NCI-H526 (cell line): ENCODE data around the gene LRRC74A.

Experiments used
- DNase-seq, 2 experiments: peaks; one replicate each; lab custom pipeline; 2025; lab: John Stamatoyannopoulos, UW

LRRC74A gene

GRCh38 chr14:76810525-76810924, 15.7 kb upstream of the LRRC74A start:
- no peak for DNase-seq

GRCh38 chr14:76810953-76811400, 15.2 kb upstream of the LRRC74A start:
- DNase-seq: peak in 1 of 2 experiments; percentile 53

- DNase-seq: no peak
Observed at GRCh38 chr14:76811561-76811960, 14.6 kb upstream of the LRRC74A start.

DNA sequence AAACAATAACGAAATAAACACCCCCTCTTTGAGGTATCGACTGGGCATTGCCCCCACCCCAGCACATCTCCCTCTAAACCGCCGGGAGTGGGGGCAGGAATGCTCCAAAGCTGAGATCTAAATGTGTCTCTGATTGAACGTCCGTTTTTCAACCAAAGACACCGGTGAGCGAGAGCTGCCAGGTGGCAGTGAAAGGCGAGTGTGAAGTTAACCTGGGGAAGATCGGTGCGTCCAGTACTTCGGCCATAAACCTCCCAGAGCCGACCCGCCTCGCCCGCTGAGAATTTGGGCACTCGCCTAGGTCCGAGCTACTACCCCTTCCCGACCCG, 14.2 kb upstream of the LRRC74A start:
- DNase-seq: peak in 1 of 2 experiments; percentile 43

- peak; percentile 85 to 97 for DNase-seq
Observed at GRCh38 chr14:76812422-76813383, 13.5 kb upstream of the LRRC74A start, which contains the start of gene ANGEL1. TSS of gene ANGEL1 (minus strand) at chr14:76812882. CDS start at chr14:76812827, 55 bp downstream.

DNA sequence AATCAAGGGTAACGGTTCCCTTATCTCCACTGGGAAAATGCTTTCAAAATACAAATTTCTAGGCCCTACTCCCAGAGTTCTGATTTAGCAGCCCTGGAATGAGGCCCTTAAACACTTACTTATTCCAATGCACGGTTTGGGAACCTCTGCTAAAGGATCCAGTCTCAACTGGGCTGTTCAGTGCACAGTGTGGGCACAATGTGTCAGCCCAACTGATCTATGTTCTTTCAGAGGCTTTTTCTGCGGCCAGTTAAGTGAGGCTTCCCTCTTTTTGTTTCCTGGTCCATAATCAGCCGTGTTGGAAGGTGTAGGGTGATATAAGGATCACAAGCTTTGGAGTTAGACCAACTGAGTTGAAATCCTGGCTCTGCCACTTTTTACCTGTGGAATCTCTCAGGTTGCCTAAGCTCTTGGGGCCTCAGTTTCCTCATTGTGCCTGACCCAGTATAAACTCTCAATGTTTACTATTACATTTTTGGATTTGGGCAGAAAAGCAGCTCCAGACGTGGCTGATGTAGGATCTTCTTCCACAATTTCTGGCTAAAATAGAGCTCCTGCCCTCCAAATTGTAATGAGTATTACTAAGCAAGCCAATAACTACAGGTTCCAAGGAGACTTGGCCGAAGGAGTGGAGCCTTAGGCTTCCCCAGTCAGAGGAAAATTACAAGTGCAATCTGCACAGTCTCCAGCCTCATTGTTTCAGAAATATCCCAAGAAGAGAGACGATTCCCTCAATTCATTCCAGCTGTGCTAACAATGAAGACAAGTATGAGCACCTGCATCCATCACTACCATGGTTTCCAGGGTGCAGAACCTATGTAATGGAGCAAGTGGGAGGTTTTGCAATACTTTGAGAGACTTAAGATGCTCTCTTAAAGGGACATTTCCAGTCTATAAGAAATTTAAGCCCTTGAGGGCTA, 11.2 kb upstream of the LRRC74A start:
- no peak for DNase-seq

GRCh38 chr14:76820700-76821099, 5.5 kb upstream of the LRRC74A start:
- DNase-seq: no peak

- no peak for DNase-seq
Observed at GRCh38 chr14:76827696-76828296, 1.6 kb downstream of the LRRC74A start.

DNA sequence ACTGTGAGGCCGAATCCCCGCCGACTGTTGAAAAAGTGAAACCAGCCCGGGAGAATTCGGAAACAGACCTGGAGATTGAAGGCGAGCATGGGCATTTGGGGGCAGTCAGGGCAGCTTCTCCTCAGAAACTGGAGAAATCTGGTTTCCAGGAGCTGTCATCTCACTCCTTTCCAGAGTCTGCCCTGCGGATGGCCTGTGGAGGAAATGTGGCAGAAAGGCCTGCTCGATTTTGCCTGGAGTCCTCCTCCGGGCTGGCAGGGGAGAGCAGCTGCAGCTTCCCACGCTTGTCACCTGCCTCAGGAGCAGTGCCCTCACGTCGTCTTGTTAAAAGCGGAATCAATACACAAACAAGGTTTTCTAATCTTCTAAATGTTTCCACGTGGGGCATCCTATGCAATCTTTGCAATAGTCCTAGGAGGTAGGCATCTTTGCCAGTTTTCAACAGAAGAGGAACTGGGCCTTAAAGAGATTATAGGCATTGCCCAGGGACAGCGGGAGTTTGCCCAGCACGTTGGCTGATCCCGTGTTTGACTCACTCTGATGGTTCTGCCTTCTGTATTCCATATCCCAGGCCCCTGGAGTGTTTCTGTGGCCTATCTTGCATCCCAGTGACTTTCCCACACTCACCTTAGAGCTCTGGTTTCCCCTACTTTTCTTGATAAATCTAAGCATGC, 2.3 kb downstream of the LRRC74A start:
- no peak for DNase-seq

- peak in 1 of 2 experiments; percentile 21 for DNase-seq
Observed at GRCh38 chr14:76829013-76829365, 2.8 kb downstream of the LRRC74A start.

- DNase-seq: peak; percentile 79 to 89
Observed at GRCh38 chr14:76829650-76830421, 3.6 kb downstream of the LRRC74A start.

- no peak for DNase-seq
Observed at GRCh38 chr14:76830556-76830955, 4.3 kb downstream of the LRRC74A start.

DNA sequence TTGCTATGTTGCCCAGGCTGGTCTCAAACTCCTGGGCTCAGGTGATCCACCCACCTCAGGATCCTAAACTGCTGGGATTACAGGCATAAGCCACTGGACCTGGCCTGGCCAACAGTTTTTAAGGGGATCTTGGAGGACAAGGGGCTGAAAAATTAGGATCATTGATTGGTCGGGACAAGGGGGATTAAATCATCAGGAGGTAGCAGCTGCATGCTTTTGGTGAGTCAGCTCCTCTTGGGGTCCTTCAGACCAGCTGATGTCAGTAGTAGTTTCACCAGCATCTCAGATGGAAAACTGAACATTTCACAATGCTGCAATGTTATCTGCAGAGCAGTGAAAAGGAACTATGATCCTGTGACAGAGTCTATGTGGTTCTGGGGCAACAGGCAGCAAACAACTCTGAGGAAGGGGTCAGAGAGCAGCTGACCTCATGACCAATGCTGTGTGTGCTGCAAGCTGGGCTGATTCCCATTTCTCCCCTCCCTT, 6.3 kb downstream of the LRRC74A start:
- no peak for DNase-seq

DNA sequence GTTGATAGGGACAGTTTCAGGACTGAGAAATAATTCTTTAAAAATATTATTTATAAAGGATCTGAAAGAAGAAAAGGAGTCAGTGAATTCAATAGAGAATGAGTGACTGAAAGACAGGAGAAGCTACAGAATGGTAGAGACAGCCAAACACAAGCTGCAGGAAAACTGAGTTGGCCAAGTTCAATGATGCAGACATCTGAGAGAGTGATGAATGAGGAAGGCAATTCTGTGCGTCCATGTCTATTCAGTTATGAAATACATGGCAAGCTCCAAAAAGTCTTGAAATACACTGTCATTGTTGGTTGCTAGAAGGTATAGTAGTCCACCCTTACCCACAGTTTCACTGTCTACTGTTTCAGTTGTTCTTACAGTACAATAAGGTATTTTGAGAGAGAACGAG, 6.8 kb downstream of the LRRC74A start:
- no peak for DNase-seq

DNA sequence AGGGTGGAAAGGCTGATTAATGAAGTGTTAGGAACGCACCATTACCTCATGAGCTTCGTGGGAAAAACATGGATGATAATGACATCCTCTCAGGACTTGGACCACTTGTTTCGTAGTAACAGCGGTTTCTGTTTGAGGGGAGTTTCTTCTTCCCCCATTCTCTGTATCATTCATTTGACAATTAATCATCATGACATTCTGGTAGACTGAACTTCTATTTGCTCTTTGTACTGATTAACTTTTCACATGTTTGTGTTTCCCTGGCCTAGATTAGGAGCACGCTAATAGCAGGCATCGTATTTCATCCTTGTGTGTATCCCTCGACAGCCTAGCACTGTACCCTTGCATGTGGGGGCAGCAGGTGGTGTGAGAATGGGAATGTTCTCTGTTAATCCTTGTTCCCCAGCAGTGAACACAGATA, 8.0 kb downstream of the LRRC74A start:
- DNase-seq: peak in 1 of 2 experiments; percentile 21

DNA sequence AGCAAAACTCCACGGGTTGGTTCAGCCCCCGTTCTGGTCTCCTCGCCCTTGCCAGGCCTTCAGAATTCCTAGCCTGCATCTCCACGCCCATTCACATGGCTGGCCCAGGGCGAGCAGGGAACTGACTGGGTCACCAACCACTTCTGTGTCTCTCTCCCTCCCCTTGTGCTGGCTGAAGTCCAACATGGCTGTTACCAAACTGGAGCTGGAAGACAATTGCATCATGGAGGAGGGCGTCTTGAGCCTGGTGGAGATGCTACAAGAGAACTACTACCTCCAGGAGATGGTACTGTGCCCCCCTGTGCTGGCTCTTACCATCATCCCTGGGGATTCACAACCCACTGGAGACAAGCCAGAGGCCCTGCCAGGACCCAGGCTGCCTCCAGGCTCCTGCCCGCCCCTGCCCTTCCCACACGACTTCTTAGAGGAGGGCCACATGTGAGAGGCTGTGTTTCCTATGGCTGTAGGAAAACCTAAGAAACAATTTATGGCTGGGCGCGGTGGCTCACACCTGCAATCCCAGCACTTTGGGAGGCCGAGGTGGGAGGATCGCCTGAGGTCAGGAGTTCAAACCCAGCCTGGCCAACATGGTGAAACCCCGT, 9.9 kb downstream of the LRRC74A start:
- no peak for DNase-seq

GRCh38 chr14:76837524-76837923, 11.3 kb downstream of the LRRC74A start:
- no peak for DNase-seq

GRCh38 chr14:76842414-76842813, 16.2 kb downstream of the LRRC74A start:
- no peak for DNase-seq

- no peak for DNase-seq
Observed at GRCh38 chr14:76844223-76844622, 18.0 kb downstream of the LRRC74A start.
